NCI-H1105 treated with DMSO at 0.1 percent for 48 hours (cell line): Measurements from ENCODE around the gene LEPR.
"Not testable (repeated sequence)": the region's sequence is repeated elsewhere in the genome, so short reads cannot be mapped to it uniquely, and the experiment has no call there.

Source experiments
- DNase-seq: peaks from one replicate; lab custom pipeline; 2025; lab: John Stamatoyannopoulos, UW

The LEPR gene

GRCh38 chr1:65435987-65436386 is 15.5 kb downstream of the LEPR start:
- no peak for DNase-seq

- DNase-seq: no peak
Observed at GRCh38 chr1:65437616-65438015, 17.1 kb downstream of the LEPR start.

GRCh38 chr1:65440322-65440900 is 19.9 kb downstream of the LEPR start:
- DNase-seq: no peak

GRCh38 chr1:65440915-65441314 is 20.4 kb downstream of the LEPR start:
- DNase-seq: no peak

GRCh38 chr1:65441464-65441863 is 21.0 kb downstream of the LEPR start:
- no peak for DNase-seq

GRCh38 chr1:65442442-65442841 is 22.0 kb downstream of the LEPR start:
- DNase-seq: no peak

GRCh38 chr1:65443647-65444046 is 23.2 kb downstream of the LEPR start:
- DNase-seq: no peak

- DNase-seq: no peak
Observed at GRCh38 chr1:65444128-65444640, 23.7 kb downstream of the LEPR start.

- DNase-seq: no peak
Observed at GRCh38 chr1:65445837-65446236, 25.4 kb downstream of the LEPR start.

- DNase-seq: no peak
Observed at GRCh38 chr1:65449214-65449823, 28.9 kb downstream of the LEPR start.

- DNase-seq: not testable (repeated sequence)
Observed at GRCh38 chr1:65455678-65456077, 35.2 kb downstream of the LEPR start.

- DNase-seq: no peak
Observed at GRCh38 chr1:65456481-65456880, 36.0 kb downstream of the LEPR start.

- DNase-seq: no peak
Observed at GRCh38 chr1:65457868-65458267, 37.4 kb downstream of the LEPR start.

GRCh38 chr1:65458730-65459396 is 38.4 kb downstream of the LEPR start:
- DNase-seq: no peak

GRCh38 chr1:65459397-65459768 is 38.9 kb downstream of the LEPR start:
- DNase-seq: no peak

- DNase-seq: not testable (repeated sequence)
Observed at GRCh38 chr1:65465837-65466236, 45.4 kb downstream of the LEPR start.

GRCh38 chr1:65467536-65467935 is 47.1 kb downstream of the LEPR start:
- peak; percentile 47 for DNase-seq

- DNase-seq: no peak
Observed at GRCh38 chr1:65469126-65469888, 48.8 kb downstream of the LEPR start.

GRCh38 chr1:65469889-65470340 is 49.4 kb downstream of the LEPR start:
- peak; percentile 64 for DNase-seq
